Prostate gland (tissue), 2 donors: ENCODE data around the gene DYNC1I1.

ENCODE experiments used
- POLR2A ChIP-seq: fragments of 450-650 bp; IDR thresholded peaks from one replicate; pipeline ENCODE4 v1.6.1; 2016; ENCODE audit warnings: antibody characterized with exemption, mild to moderate bottlenecking
- POLR2AphosphoS5 ChIP-seq: sonication (generic); formaldehyde crosslinking; IDR thresholded peaks from one replicate; pipeline ENCODE4 v1.6.1; 2017; ENCODE audit warnings: antibody characterized with exemption
- TF ChIP-seq, protein P1 (sequence below), 4 experiments: fragments of 200-600 bp in 2 of 4; fragments of 450-650 bp in 2 of 4; sonication (generic) in 2 of 4; IDR thresholded peaks; 1 replicate in 3 of 4; 2 replicates in 1 of 4; pipeline ENCODE4 v1.5.1; 2016 to 2019; ENCODE audit warnings: antibody characterized with exemption in 4 of 4, mild to moderate bottlenecking in 2 of 4, moderate library complexity in 2 of 4

- TF ChIP-seq POLR2A, result no peak
- TF ChIP-seq, protein P1, sequence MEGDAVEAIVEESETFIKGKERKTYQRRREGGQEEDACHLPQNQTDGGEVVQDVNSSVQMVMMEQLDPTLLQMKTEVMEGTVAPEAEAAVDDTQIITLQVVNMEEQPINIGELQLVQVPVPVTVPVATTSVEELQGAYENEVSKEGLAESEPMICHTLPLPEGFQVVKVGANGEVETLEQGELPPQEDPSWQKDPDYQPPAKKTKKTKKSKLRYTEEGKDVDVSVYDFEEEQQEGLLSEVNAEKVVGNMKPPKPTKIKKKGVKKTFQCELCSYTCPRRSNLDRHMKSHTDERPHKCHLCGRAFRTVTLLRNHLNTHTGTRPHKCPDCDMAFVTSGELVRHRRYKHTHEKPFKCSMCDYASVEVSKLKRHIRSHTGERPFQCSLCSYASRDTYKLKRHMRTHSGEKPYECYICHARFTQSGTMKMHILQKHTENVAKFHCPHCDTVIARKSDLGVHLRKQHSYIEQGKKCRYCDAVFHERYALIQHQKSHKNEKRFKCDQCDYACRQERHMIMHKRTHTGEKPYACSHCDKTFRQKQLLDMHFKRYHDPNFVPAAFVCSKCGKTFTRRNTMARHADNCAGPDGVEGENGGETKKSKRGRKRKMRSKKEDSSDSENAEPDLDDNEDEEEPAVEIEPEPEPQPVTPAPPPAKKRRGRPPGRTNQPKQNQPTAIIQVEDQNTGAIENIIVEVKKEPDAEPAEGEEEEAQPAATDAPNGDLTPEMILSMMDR (IDR thresholded peaks at IDR 0.05), result no peak
- TF ChIP-seq POLR2AphosphoS5, result no peak
Observed at GRCh38 chr7:96121752-96122151, 349.4 kb downstream of the DYNC1I1 start.
